ENCODE results near the gene MAPT. TPM values are rescaled to one million over a fixed set of nuclear protein-coding genes. Genes with fewer than 3 reads are reported as not detected.
A peak's percentile ranks its signal among the peaks of the same experiment; 100 is the strongest.

The MAPT gene
- total and polyA plus RNA-seq, 4 experiments from 2014 or later: 0.22 to 2.1 (median 1.1) TPM

DNA sequence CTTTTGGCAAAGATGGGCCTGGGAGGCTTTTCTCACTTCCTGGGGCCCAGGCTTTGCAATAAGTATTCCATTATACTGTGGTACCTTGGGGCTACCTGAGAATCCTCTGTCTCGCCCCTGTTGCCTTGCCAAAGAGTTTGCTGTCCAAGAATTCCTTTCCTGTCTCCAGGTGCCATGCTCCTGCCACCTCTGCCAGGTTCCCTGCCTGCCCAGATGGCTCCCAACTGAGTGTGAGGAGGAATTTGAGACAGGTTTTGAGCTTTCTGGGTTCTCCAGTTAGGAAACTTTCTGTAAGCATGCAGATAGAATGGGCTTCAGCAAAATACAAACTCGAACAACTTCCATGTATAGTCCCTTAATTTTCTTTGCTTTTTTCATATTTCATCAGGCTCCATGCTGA is 5.8 kb downstream of the MAPT start:
- Mint-ChIP-seq H3K27me3 (peaks cover 23 to 38% of the 10 kb centered on the region in 2 donors), H3K4me1 (peaks cover 2 to 31% (median 17%) of the 10 kb centered on the region in 4 donors), H3K9me3 (peaks cover 0 to 2% (median 0%) of the 10 kb centered on the region in 8 donors), H3K27ac (no peak overlapping the region), H3K4me3 (no peak overlapping the region), H3K36me3 (no peaks in the 10 kb centered on the region)
- no peaks in the 10 kb centered on the region for H3K36me3 ChIP-seq (ENCODE audit: insufficient read depth, low read length)
- H3K9me3 ChIP-seq (ENCODE audit: control insufficient read depth in 1 of 2, low read length in 2 of 2): no peaks in the 10 kb centered on the region
- H3K27ac ChIP-seq (ENCODE audit: low read depth, low read length): no peak overlapping the region
- no peak overlapping the region for H3K4me3 ChIP-seq (ENCODE audit: low read length in 2 of 2)
- ChIA-PET POLR2A (ENCODE audit: partially characterized antibody) (no interaction called here), CTCF (ENCODE audit: partially characterized antibody) (no interaction called here)
- H3K4me1 ChIP-seq (ENCODE audit: insufficient read depth, low read length): peaks cover 25% of the 10 kb centered on the region
- no peak for DNase-seq
- peaks cover 35% of the 10 kb centered on the region for H3K27me3 ChIP-seq (ENCODE audit: insufficient read depth, low read length)
- intact Hi-C loops (cut with micrococcal nuclease): no loop called here

DNA sequence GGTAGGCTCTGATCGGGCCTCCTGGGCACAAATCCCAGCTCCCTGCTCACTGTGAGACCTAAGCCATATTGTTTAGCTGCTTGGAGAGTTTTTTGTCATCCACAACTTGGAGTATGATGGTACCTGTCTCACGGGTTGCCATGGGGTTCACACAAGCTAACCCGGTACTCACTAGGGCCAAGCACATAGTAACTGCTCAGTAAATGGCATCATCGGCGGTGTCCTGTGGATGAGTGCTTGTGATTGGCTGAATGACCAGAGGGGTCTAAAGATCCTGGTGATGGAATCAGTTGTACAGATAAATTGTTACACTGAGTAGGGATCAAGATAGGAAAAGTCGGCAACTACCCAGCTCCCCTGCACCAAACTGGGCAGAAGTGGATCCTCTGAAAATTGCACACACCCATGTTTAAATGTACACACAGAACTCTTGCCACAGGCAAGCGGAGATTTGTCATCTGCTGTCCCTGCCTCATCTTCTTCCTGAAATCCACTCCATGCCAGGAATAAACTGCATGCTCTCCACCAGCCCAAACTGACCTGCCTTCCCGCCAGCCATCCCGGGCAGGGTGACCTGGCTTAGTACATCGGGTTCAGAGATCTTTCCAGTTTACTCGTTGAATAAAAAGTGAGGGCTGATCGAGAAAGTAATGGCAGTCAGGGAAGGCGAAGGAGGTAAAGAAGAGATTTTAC is 6.5 kb downstream of the MAPT start:
- no peak overlapping the region for H3K4me3 Mint-ChIP-seq
- H3K27ac Mint-ChIP-seq: no peak overlapping the region
- H3K4me1 Mint-ChIP-seq: peaks cover 2 to 25% (median 15%) of the 10 kb centered on the region in 4 donors
- POLR2A ChIA-PET (ENCODE audit: partially characterized antibody): no interaction called here
- DNase-seq: no peak
- CTCF ChIA-PET (ENCODE audit: partially characterized antibody): no interaction called here
- H3K27me3 ChIP-seq (ENCODE audit: insufficient read depth, low read length): peaks cover 39% of the 10 kb centered on the region
- H3K27me3 Mint-ChIP-seq: peaks cover 23 to 38% of the 10 kb centered on the region in 2 donors
- H3K4me1 ChIP-seq (ENCODE audit: insufficient read depth, low read length): peaks cover 21% of the 10 kb centered on the region
- H3K9me3 Mint-ChIP-seq: peaks cover 0 to 2% (median 0%) of the 10 kb centered on the region in 8 donors
- no peaks in the 10 kb centered on the region for H3K36me3 ChIP-seq (ENCODE audit: insufficient read depth, low read length)
- no peaks in the 10 kb centered on the region for H3K9me3 ChIP-seq (ENCODE audit: control insufficient read depth in 1 of 2, low read length in 2 of 2)
- H3K4me3 ChIP-seq (ENCODE audit: low read length in 2 of 2): no peak overlapping the region
- intact Hi-C loops (cut with micrococcal nuclease): no loop called here
- H3K36me3 Mint-ChIP-seq: no peaks in the 10 kb centered on the region
- H3K27ac ChIP-seq (ENCODE audit: low read depth, low read length): no peak overlapping the region

DNA sequence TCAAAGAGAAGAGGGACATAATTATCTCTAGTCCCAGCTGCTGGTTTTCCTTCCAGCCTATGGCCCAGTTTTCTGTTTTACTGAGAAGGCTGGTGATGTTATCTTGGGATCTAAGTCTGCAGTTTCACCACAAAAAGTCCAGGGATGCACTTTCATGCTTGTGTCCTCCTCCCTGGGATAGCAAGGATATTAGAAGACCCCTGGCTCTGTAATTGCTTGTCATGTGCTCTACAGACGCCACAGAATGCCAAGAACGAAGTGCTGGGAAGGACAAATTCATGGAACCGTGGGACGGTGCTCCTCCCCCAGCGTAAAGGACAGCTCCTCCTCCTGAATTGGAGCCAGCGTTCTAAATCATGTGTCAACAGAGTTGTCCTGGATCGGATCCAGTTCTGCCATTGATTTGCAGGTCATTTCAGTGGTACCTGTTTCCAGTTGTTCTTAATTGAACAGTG is 8.6 kb downstream of the MAPT start:
- Mint-ChIP-seq H3K9me3 (peaks cover 0 to 2% (median 0%) of the 10 kb centered on the region in 8 donors), H3K36me3 (no peaks in the 10 kb centered on the region)
- intact Hi-C loops (cut with micrococcal nuclease): no loop called here

DNA sequence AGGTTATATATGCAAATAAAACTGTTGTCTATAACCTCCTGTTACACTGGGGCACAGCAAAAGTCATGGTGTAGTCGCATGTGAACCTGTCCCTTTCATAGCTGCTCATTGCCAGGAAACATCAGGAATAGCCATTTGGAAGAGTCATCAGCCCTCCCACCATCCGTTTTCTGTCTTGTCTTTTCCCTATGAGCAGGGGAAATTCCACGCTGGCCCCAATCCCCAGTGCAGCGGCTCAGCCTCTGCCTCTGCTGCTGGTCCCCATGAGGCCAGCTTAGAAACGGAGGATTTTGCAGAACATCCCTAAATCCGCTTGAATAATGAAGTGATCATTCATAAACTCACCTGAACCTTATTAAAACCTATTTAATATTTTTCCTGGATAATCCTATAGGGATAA is 10.5 kb downstream of the MAPT start:
- DNase-seq: no peak
- no peaks in the 10 kb centered on the region for H3K36me3 Mint-ChIP-seq
- H3K9me3 Mint-ChIP-seq: peaks cover 0 to 2% (median 0%) of the 10 kb centered on the region in 8 donors
- H3K36me3 ChIP-seq (ENCODE audit: insufficient read depth, low read length): no peaks in the 10 kb centered on the region
- intact Hi-C loops (cut with micrococcal nuclease): no loop called here
- H3K4me3 ChIP-seq (ENCODE audit: low read length in 2 of 2): no peak overlapping the region
- H3K4me1 Mint-ChIP-seq: peaks cover 10 to 15% (median 13%) of the 10 kb centered on the region in 4 donors
- peaks cover 13 to 15% of the 10 kb centered on the region in 2 donors for H3K27me3 Mint-ChIP-seq
- CTCF ChIA-PET (ENCODE audit: partially characterized antibody): no interaction called here
- no peak overlapping the region for H3K27ac ChIP-seq (ENCODE audit: low read depth, low read length)
- no peak overlapping the region for H3K27ac Mint-ChIP-seq
- peaks cover 12% of the 10 kb centered on the region for H3K4me1 ChIP-seq (ENCODE audit: insufficient read depth, low read length)
- POLR2A ChIA-PET (ENCODE audit: partially characterized antibody): no interaction called here
- H3K9me3 ChIP-seq (ENCODE audit: control insufficient read depth in 1 of 2, low read length in 2 of 2): no peaks in the 10 kb centered on the region
- no peak overlapping the region for H3K4me3 Mint-ChIP-seq
- H3K27me3 ChIP-seq (ENCODE audit: insufficient read depth, low read length): peaks cover 18% of the 10 kb centered on the region

More for the DNA sequence above, 8.6 kb downstream of the MAPT start:
- peaks cover 29 to 30% of the 10 kb centered on the region in 2 donors for H3K27me3 Mint-ChIP-seq
- H3K4me3 Mint-ChIP-seq: no peak overlapping the region
- POLR2A ChIA-PET (ENCODE audit: partially characterized antibody): no interaction called here
- CTCF ChIA-PET (ENCODE audit: partially characterized antibody): no interaction called here
- peaks cover 10 to 23% (median 17%) of the 10 kb centered on the region in 4 donors for H3K4me1 Mint-ChIP-seq
- Histone ChIP-seq H3K4me1 (ENCODE audit: insufficient read depth, low read length) (peaks cover 12% of the 10 kb centered on the region), H3K36me3 (ENCODE audit: insufficient read depth, low read length) (no peaks in the 10 kb centered on the region), H3K9me3 (ENCODE audit: control insufficient read depth in 1 of 2, low read length in 2 of 2) (no peaks in the 10 kb centered on the region), H3K27ac (ENCODE audit: low read depth, low read length) (no peak overlapping the region), H3K4me3 (ENCODE audit: low read length in 2 of 2) (no peak overlapping the region), H3K27me3 (ENCODE audit: insufficient read depth, low read length) (peaks cover 36% of the 10 kb centered on the region)
- H3K27ac Mint-ChIP-seq: no peak overlapping the region
- DNase-seq: no peak

DNA sequence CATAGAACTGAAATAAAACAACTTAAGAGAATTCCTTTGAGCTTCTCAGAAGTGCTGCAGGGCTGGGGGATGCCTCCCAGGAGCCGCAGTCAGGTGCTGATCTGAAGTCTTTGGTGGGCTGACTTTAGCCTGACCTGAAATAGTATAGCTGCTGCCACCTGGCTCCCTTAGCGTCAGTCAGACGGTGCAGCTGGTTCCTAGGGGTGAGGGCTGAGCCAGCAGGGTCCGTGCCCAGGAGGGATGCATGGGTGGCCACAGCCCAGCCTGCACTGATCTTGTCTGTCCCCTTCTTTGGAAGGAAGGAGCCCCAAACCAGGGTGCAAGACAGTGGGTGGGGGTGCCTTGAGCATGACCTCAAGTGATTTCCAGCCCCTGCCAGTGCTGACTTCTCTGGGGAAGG is 11.5 kb downstream of the MAPT start:
- no peaks in the 10 kb centered on the region for H3K36me3 ChIP-seq (ENCODE audit: insufficient read depth, low read length)
- H3K9me3 ChIP-seq (ENCODE audit: control insufficient read depth in 1 of 2, low read length in 2 of 2): no peaks in the 10 kb centered on the region
- H3K27me3 ChIP-seq (ENCODE audit: insufficient read depth, low read length): peaks cover 11% of the 10 kb centered on the region
- H3K27ac ChIP-seq (ENCODE audit: low read depth, low read length): no peak overlapping the region
- Mint-ChIP-seq H3K4me3 (no peak overlapping the region), H3K36me3 (no peaks in the 10 kb centered on the region), H3K9me3 (peaks cover 0 to 2% (median 0%) of the 10 kb centered on the region in 8 donors), H3K27me3 (peaks cover 5 to 14% of the 10 kb centered on the region in 2 donors), H3K27ac (no peak overlapping the region), H3K4me1 (peaks cover 10 to 15% (median 13%) of the 10 kb centered on the region in 4 donors)
- ChIA-PET POLR2A (ENCODE audit: partially characterized antibody) (no interaction called here), CTCF (ENCODE audit: partially characterized antibody) (no interaction called here)
- intact Hi-C loops (cut with micrococcal nuclease): no loop called here
- no peak overlapping the region for H3K4me3 ChIP-seq (ENCODE audit: low read length in 2 of 2)
- peaks cover 12% of the 10 kb centered on the region for H3K4me1 ChIP-seq (ENCODE audit: insufficient read depth, low read length)
- DNase-seq: no peak

DNA sequence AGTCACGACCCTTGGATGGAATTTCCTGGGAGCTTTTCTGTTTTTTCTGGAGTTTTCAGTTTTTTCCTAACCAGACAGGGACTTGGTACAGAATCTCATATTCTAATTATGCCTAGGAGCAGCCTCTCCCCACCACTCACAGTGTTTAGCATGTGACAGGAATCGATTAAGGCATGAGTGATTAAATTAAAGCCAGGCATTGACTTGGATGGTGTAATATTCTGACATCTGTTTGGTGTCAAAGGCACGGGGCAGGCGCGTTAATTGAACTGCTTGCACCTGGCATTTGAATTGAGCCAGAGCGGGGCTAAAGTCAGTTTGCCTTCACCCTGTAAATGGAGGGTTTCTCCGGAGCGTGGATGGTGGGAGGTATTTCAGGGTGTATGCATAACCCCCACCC is 11.9 kb downstream of the MAPT start:
- POLR2A ChIA-PET (ENCODE audit: partially characterized antibody): no interaction called here
- peaks cover 10 to 15% (median 13%) of the 10 kb centered on the region in 4 donors for H3K4me1 Mint-ChIP-seq
- no peaks in the 10 kb centered on the region for H3K9me3 ChIP-seq (ENCODE audit: control insufficient read depth in 1 of 2, low read length in 2 of 2)
- DNase-seq: no peak
- H3K36me3 ChIP-seq (ENCODE audit: insufficient read depth, low read length): no peaks in the 10 kb centered on the region
- H3K4me3 Mint-ChIP-seq: no peak overlapping the region
- CTCF ChIA-PET (ENCODE audit: partially characterized antibody): no interaction called here
- intact Hi-C loops (cut with micrococcal nuclease): no loop called here
- no peaks in the 10 kb centered on the region for H3K36me3 Mint-ChIP-seq
- H3K27ac ChIP-seq (ENCODE audit: low read depth, low read length): no peak overlapping the region
- peaks cover 0 to 2% (median 0%) of the 10 kb centered on the region in 8 donors for H3K9me3 Mint-ChIP-seq
- peaks cover 12% of the 10 kb centered on the region for H3K4me1 ChIP-seq (ENCODE audit: insufficient read depth, low read length)
- peaks cover 11% of the 10 kb centered on the region for H3K27me3 ChIP-seq (ENCODE audit: insufficient read depth, low read length)
- no peak overlapping the region for H3K4me3 ChIP-seq (ENCODE audit: low read length in 2 of 2)
- H3K27ac Mint-ChIP-seq: no peak overlapping the region
- peaks cover 2 to 13% of the 10 kb centered on the region in 2 donors for H3K27me3 Mint-ChIP-seq

DNA sequence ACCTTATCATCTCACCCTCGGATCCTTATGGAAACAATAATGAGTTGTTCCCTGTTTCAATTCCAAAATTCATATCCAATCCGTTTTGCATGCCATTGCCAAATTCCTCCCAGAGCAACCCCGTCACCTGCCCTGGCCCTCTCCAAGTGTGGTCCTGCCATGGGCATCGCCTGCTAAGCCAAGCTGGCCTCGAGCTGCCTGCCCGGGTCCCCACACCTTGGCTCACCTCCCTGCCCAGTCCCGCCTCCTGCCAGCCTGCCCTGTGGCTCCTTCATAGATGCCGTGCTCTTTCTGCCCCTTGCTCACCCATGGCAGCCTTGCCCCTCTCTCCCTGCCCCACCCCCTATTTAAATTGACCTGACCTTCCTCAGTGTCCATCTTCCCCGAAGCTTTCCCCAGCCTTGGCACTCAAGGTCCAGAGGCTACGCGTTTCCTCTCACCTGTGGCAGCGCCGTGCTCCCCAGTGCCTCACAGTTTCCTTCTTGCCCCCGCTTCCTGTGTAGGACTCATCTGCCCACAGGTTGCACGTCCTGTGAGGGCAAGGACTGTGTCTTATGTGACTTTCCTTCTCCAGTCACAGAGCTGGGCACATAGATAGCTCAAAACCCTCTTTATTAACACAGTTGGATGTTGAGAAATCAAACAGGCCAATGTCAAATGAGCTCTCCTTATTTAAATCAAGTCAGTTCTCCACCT is 12.7 kb downstream of the MAPT start:
- Histone ChIP-seq H3K4me3 (ENCODE audit: low read length in 2 of 2) (no peak overlapping the region), H3K4me1 (ENCODE audit: insufficient read depth, low read length) (peaks cover 12% of the 10 kb centered on the region), H3K36me3 (ENCODE audit: insufficient read depth, low read length) (no peaks in the 10 kb centered on the region), H3K27me3 (ENCODE audit: insufficient read depth, low read length) (peaks cover 11% of the 10 kb centered on the region), H3K27ac (ENCODE audit: low read depth, low read length) (no peak overlapping the region), H3K9me3 (ENCODE audit: control insufficient read depth in 1 of 2, low read length in 2 of 2) (no peaks in the 10 kb centered on the region)
- Mint-ChIP-seq H3K4me3 (peak overlapping the region in 6 of 8 donors; percentile 11 to 70 (median 32)), H3K9me3 (peaks cover 0 to 3% (median 2%) of the 10 kb centered on the region in 8 donors), H3K4me1 (peaks cover 10 to 15% (median 13%) of the 10 kb centered on the region in 4 donors), H3K27me3 (peaks cover 0 to 8% of the 10 kb centered on the region in 2 donors), H3K36me3 (peaks cover 0 to 2% of the 10 kb centered on the region in 2 donors), H3K27ac (peak overlapping the region in 1 of 7 donors; percentile 30)
- POLR2A ChIA-PET (ENCODE audit: partially characterized antibody): interaction anchor here (1.3 kb wide), 1 partner anchor 14 kb away, joined by 4 read pairs; no protein-coding TSS in a partner anchor
- DNase-seq: no peak
- CTCF ChIA-PET (ENCODE audit: partially characterized antibody): no interaction called here
- intact Hi-C loops (cut with micrococcal nuclease): no loop called here
